A172 (cell line): Measurements from ENCODE around the gene TMEM240. TPM values are rescaled to one million over a fixed set of nuclear protein-coding genes. Genes with fewer than 3 reads are reported as not detected.
"Not testable (repeated sequence)": the region's sequence is repeated elsewhere in the genome, so short reads cannot be mapped to it uniquely, and the experiment has no call there.

ENCODE experiments used
- DNase-seq: peaks from one replicate; pipeline ENCODE4 v3.0.0-alpha.2; 2015; ENCODE audit warnings: low spot score
- total RNA-seq: library from RNA; depleted of rRNA; stranded (reverse); fragments of >200 nt; shearing (Covaris generic); gene quantifications from 2 replicates; pipeline ENCODE4 v1.2.3, GENCODE V29; 2014

TMEM240 gene
- total RNA-seq, 1 experiment from 2014 or later: not detected

DNA sequence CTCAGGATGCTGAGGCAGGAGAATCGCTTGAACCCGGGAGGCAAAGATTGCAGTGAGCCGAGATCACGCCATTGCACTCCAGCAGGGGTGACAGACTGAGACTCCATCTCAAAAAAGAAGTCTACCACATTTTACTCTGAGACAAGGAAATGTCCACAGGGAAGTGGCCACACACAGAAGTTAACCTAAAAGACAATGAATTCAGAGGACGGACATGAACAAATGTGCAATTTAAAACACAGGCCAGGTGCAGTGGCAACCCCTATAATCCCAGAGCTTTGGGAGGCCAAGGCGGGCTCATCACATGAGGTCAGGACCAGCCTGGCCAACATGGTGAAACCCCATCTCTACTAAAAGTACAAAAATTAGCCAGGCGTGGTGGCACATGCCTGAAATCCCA is 17.3 kb upstream of the TMEM240 start:
- not testable (repeated sequence) for DNase-seq

DNA sequence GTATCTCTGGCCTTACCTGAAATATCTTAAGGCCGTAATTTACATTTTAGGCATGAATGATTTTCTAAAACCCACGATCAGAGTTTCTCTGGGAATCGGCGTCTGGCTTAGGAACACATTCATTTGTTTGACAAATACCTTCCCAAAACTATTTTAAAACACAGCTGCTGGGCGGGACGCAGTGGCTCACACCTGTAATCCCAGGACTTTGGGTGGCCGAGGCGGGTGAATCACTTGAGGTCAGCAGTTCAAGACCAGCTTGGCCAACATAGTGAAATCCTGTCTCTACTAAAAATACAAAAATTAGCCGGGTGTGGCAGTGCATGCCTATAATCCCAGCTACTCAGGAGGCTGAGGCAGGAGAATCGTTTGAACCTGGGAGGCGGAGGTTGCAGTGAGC is 16.5 kb upstream of the TMEM240 start:
- not testable (repeated sequence) for DNase-seq

DNA sequence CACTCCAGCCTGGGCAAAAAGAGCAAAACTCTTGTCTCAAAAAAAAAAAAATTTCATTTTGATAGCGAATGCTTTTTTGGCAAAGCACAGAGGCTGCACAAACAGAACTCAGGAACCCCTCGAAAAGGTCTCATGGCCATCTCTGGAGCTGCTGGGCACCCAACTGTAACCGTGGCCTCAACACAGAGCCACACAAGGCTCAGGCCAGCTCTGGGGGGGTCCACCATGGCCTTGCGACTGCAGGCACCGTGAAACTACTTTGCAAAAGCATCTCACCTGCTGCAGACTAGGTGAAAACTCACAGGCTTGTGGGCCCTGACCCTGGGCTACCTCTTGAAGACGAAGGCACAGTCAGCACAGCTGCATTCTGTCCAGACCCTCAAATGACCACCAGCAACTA is 16.1 kb upstream of the TMEM240 start:
- DNase-seq: no peak

DNA sequence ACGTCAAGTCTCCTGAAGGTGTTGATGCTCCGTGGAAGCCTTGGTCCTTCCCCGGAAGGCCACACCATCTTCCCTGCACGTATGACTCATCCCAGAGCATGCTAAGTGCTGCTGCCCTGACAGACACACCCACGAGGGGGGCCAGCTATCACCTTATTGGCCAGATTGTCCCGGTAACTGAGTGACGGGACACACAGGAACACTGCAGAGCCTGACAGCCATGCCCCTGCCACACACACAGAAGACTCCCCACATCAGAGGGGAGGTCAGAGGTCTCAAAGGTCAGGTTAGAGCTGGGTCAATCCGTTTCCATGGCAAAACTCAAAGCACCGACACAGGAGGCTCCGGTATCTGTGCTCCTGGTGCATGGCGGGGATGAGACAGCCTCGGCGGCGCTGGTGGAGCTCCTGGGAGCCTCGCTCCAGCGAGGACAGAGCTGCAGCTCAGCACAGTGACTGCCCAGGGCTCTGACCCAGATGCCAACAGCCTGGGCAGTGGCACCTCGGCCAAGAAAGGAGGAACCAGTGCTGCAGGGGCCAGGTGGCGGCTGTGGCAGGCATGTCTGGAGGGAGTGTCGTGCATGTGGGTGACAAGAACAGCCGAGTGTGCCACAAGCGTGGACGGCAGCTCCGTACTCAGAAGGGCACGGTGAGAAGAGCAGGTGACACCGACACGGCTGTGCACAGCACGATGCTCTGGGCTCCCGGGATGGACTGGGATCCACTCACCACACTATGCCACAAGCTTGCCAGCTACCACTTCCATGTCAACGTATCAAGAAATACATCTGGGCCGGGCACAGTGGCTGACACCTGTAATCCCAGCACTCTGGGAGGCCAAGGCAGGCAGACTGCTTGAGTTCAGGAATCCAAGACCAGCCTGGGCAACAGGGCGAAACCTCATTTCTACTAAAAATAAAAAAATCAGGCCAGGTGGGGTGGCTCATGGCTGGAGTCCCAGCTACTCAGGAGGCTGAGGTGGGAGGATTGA is 14.8 kb upstream of the TMEM240 start:
- DNase-seq: peak; percentile 80

DNA sequence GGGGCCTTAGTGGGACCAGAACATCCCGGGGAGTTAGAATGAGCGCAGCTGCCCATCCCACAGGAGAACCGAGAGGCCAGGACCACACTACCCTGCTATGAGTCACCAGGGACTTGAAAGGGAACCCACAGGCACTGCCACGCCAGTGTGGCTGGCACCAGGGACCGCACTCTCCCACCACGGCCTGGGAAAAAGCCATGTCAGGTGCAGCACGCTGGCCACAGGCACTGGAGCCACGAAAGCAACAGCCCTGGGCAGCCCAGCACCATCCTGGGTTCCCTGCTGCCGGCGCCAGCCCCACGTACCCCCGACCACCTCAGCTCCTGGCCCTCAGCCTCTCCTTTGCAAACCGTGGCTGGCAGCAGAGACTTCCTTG is 14.1 kb upstream of the TMEM240 start:
- peak; percentile 19 for DNase-seq

DNA sequence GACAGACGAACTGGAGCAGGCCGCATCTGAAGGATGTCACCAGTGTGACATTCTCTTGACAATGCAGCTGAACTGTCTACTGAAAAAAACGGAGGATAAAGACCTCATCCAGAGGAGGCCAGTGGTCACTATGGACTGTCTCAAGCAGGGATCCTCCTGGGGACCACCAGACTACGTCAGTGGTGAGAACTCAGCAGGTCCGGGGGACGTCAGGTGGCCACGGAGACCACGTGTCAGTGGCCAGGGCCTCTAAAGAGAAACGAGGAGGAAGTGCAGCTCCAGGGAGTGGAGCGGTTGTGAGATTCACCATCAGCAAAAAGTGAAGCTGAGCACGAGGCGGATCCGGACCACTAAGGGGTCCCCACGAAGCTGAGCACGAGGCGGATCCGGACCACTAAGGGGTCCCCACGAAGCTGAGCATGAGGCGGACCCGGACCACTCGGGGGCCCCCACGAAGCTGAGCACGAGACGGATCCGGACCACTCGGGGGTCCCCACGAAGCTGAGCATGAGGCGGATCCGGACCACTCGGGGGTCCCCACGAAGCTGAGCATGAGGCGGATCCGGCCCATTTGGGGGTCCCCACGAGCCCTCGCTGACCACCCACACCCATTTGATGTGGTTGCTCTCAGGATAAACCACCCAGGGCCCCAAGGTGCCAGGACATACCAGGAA is 13.5 kb upstream of the TMEM240 start:
- no peak for DNase-seq

DNA sequence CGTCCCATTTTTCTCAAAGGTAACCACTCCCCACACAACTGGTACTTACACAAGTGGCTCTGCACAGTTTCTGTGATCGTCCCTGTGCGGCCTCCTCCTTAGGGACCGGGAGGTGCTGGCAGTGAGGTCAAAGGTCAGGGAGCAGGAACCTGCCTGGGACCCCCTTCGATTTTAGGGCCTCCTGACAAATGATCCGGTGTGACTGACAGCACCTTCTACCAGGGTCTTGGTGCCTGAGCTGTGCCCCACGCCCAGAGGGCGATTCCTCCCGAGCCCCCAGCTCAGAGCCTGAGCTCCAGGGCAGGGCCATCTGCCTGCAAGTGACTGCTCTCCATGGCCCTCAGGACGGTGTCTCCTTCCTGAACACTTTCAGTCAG is 11.8 kb upstream of the TMEM240 start:
- DNase-seq: no peak

DNA sequence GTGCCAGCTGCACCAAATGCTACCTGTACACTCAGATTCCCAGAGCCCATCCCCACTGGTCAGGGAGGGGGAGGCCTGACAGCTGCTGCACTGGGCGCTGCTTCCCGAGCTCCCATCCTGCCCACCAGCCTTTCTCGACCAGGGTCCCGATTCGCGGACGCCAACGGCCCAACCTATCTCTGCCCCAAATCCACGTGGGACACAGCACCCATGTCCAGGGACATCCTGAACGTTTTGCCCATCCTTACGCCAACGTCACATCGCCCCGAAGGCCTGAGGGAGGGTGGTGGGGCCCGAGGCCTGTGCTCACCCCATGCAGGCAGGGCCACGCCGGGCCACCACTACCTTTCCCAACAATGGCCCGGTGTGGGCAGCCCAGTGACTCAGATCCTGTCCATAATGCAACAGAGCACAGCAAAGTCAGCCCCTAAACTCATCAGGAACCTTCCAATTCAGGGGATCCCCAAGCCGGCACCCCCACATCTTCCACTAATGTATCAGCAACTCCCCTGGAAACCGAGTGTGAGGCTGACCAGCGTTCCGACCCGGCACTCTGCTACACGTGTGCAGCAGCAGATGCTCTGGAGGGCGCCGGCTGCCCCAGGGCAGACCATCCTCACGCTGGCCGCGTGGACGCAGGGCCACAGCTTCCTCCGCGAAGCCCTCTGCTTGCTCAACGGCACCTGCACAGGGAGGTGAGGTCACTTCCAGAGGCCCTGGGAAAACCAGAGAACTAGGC is 11.3 kb upstream of the TMEM240 start:
- DNase-seq: no peak

DNA sequence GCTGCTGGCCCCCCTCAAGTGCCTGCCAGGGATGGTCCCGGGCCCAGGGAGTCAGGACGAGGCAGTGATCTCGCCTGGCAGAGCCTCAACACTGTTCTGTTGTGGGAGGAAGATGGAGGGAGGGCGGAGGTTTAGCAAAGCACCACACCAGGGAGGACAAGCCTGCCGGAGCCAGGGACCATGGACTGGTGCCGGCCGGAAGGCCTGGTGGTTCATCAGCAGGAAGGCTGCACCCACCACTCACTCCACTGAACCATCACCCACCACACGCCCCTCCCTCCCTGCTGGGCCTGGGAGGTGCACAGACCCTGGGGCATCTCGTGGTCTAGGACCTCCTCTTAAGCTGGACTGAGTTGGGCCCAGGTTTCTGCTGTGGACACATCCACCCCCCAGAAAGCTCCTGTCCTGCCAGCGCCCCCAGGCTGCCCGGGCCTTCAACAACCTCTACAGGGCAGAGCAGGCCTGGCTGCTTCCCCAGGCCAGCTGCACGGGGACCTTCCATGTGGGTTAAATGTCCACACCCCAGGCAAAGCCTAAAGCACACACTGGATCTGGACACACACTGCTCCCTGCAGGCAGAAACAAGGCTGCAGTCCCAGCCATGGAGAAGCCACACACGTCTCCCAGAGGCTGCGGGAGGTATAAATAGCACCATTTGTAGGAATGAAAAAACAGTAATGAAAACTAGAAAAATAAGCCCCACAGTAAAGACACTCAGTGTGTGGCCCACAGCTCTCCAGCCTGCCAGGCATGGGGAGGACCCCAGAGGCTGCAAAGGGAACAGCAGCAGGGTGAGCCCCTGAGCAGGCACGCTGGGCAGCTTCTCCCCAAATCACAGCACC is 10.4 kb upstream of the TMEM240 start:
- no peak for DNase-seq

DNA sequence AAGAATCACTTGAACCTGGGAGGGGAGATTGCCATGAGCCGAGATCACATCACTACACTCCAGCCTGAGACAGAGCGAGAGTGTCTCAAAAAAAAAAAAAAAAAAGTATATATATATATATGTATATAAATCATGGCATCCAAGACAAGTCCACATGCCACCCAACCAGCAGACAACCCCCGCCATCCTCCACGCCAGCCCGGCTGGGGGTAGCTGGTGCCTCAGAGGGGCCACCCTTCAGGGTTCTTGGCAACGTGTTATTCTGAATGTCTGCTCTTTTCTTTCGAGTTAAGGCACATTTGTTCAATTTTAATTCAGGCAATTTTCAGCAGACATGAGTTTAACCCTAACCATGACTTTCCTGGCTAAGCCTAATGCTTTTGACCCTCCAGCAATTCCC is 9.7 kb upstream of the TMEM240 start:
- DNase-seq: no peak

DNA sequence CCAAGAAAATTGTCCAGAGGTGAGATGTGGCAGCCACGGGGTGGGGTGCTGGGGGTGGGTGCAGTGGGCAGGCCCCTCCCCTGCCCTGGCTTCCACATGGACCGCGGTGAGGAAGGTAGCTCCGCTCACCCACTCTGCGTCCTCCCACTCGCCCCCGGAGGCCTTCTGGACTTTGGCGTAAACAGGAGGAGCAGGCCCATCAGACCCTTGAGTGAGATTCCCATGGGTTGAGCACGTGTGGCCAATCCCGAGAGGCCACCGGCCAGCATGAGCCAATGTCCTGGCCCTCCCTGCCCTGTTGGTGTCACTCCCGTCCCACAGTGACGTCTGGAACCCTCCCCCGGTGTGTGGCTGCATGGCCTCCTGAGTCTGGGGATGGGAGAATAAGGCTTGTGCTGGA is 8.2 kb upstream of the TMEM240 start:
- no peak for DNase-seq

DNA sequence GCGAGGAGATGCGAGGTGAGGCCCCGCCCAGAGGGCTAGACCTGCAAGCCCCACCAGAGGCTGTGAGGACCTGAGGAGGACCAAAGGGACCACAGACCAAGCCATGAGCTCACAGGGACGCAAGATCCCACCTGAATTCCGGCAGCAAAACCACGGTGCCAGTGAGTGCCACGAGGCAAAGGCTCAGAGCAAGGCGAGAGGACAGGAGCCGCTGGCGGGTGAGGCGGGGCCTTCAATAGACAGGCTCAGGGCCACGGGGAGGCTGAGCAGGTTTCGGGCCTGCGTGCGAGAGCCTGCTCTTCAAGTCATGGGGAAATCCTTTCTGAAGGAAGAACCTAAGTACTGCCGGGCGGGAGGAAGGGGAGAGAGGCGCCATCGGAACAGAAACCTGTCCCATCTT is 7.1 kb upstream of the TMEM240 start:
- DNase-seq: no peak

DNA sequence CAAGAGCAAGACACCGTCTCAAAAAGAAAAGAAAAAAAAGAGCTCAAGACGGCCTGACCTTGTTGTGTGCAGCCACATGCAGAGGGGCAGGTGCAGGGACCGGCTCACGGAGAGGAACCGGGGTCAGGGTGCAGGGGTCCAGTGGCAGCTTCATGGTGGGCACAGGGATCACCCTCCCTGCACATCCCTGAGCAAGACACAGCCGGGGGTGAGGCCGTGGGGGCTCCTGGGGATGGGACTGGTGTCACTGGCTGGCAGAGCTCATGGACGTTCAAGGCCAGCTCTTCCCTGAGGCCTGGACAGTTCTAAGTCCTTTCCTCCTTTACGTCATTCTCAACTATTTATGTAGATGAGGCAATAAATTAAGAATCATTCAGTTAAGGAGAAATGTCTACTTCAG is 6.6 kb upstream of the TMEM240 start:
- no peak for DNase-seq

DNA sequence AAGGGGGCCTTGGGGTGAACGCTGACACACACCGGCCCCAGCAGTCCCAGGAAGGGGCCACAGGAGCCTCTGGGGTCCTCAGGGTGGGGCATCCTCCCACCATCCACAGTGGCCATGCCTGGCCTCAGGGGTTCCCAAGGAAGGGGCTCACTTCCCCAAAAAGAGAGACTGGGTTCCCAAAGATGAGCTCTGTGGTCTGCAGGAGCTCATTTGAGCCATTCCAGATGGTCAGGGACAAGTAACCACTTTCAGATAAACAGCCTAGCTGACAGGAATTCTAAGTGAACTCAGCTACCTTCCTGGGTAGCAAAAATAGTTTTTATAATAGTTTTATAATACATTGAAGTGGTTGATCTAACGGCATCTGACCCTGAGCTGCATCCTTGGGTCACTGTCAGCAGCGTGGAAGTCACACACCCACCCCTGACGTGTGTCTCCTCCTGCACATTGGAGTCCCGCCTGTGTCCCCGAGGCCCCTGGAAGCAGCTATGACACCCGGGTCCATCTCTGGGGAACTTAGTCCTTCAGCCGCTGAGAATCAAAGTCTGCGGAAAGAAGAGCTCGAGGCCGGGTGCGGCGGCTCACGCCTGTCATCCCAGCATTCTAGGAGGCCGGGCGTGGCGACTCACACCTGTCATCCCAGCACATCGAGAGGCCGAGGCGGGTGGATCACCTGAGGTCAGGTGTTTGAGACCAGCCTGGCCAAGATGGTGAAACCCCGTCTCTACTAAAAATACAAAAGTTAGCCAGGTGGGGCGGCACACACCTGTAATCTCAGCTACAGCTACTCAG is 5.7 kb upstream of the TMEM240 start:
- DNase-seq: no peak

DNA sequence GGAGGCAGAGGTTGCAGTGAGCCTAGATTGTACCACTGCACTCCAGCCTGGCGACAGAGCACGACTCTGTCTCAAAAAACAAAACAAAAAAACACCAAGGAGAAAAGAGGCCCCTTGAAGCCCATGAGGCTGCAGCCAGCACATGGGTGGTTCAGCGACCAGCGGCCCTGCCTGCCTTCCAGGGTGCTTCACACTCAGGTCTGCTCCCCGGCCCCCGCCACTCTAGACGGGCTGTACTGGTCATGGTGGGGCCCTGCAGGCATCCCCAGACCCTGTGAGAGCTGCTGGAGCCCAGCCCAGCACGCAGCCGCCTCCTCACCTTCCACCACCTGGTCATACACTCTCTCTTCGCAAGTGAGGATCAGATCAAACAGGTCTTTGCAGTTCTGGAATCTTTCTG is 4.1 kb upstream of the TMEM240 start:
- no peak for DNase-seq

DNA sequence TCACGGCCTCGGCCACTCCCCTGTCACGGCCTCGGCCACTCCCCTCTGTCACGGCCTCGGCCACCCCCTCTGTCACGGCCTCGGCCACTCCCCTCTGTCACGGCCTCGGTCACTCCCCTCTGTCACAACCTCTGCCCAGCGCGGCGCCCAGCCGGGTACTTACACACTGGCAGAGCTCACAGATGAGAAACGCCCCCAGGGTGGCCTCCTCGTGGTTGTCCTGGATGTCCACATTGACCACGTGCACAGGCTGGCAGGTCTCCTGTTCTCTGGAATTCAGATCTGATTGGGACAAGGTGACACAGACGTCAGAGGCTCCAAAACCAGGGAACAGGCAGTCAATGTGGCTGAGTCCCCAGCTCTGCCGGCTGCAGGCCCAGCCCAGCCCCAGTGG is 3.3 kb upstream of the TMEM240 start:
- DNase-seq: no peak

DNA sequence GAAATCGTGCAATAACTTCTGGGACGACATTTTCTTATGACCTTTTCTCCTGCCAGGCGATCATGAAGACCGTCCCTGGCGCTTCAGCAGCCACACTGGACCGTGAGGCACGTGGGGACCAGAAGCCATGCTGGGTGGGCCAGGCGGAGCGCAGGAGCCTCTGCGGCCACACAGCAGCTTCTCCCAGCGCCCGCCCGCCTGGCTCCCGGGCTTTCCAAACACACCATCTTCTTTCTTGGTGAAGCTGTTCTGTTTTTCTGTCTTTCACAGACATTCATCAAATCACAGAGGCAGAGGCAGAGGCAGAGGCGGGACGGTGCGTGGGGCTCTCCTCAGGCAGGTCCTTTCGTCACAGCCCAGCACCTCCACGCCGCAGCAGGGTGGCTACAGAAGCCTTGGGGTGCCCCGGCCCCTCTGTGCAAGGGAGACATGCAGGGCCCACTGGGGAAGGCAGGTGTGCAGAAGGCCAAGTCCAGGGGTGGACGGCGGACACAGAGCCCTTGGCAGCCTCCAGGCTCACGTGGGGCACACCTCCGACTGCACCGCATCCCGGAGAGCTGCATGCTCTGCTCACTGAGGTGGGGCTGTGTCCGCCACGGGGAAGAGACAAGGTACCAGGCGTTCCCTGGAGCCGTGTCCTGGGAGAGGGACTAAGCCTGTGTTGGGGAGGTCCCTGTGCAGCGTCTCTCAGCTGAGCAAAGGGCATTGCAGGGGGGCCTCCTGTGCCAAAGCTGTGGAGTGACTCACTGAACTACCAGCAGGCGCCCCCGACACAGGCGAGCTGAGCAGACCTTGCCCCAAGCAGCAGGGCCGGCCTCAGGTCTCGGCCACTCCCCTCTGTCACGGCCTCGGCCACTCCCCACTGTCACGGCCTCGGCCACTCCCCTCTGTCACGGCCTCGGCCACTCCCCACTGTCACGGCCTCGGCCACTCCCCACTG is 2.6 kb upstream of the TMEM240 start:
- DNase-seq: no peak

DNA sequence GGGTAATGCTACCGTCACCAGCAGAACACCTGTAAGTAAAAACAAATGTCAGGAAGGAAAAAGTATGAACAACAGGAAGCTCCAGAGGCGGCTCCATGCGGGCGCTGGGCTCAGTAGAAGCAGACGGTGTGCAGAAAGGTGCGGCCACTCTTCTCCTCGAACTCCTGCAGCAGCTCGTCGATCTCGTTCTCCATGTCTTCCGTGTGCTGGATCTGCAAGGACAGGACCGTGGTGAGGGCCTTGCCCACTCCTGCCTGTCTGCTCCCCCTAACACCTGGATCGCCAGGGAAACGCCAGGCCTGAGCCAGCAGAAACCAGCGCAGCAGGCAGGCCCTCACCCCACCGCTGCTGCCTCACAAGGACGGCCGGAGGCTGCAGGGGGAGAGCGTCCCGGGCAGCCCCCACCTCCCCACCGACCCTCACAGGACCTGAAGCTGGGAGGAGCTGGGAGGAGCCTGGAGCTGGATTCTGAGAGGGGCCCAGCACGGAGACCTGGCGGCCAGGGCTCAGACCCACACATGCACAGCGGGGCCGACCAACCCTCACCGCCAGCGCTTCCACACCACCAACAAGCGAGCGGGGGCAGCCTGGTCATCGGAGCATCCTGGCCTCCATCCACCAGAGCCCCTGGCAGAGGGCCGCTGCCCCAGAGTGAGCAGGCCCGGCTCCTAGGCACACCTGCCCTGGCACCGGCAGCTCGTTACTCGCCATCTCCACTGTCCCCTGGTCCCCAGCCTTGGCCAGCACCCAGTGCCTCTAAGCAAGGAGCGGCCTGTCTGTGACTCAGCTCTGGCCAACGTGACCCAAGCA is 1.7 kb upstream of the TMEM240 start:
- DNase-seq: no peak
